Anterior cingulate cortex (tissue), 58 donors: ENCODE data around the gene SUSD3.
A peak's percentile ranks its signal among the peaks of the same experiment; 100 is the strongest.
"Not testable (repeated sequence)": the region's sequence is repeated elsewhere in the genome, so short reads cannot be mapped to it uniquely, and the experiment has no call there.

Source experiments
- DNase-seq, 58 donors: peaks; one replicate each; lab custom pipeline; 2025; lab: John Stamatoyannopoulos, UW

The SUSD3 gene

DNA sequence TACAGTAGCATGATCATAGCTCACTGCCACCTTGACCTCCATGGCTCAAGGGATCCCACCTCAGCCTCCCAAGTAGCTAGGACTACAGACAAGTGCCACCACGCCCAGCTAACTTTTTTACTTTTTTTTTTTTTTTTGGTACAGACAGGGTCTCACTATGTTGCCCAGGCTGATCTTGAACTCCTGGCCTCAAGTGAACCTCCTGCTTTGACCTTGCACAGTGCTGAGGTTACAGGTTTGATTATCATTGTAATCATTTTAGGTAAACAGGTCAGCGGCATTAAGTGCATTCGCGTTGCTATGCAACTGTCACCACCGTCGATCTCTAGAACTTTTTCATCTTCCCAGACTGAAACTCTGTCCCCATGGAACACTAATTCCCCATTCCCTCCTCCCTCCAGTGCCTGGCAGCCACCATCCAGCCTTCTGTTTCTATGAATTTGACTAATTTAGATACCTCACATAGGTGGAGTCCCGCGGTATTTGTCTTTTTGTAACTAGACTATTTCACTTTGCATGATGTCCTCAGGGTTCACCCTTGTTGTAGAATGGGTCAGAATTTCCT lies 31.7 kb downstream of the SUSD3 start:
- no peak for DNase-seq

DNA sequence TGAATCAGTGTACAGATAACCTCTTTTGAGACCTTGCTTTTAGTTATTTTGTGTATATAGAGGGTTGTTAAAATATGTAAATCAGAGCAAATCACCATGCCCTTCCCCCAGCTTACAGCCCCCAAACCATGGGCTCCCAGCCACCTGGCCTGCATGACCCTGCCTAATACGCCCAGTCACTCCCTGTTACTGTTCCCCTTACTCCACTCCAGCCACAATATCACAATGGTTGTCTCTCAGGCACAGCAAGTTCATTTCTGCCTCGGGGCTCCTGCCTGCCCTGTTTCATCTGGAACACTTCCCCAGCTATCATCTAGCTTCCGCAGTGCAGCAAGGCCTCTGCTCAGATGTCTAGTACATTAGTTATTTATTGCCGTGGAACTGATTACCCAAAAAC lies 32.6 kb downstream of the SUSD3 start:
- no peak for DNase-seq

GRCh38 chr9:93091453-93092081 lies 33.1 kb downstream of the SUSD3 start:
- DNase-seq, result peak in 7 of 58 donors; percentile 18 to 62 (median 27)

GRCh38 chr9:93092251-93092991 lies 33.9 kb downstream of the SUSD3 start:
- DNase-seq, result no peak

DNA sequence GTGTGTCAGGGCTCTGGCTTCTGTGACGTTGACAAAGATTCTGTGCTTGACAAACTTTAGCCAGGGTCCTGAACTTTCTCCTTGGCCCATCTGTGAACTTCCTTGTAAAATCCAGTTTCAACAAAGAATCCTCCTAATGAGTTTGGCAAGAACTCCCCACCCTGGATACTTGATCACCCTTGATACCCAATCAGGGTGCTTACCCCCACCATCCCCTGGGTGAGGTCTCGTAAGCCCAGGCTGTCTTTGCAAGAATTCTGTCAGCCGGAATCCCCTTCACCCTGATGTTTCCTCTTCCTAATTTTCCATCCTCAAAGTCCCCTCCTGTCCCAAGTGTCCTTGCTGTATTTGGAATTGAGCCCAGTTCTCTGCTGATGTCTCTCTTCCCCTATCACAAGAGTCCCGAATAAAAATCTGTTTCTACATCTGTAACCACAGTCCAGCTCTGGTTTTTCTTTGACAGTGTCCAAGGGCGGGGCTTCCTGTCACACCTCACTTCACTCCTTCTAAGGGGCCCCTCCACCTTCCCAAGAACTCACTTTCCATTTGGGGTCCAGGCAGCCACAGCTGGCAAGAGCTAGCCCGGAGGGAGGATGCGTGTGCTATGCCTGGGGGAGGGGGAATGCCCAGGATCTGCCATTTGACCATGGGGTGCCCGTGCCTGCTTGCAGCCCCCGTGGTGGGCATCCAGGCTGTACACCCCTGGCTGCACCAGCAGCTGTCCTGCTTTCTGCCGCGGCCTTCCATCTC lies 34.8 kb downstream of the SUSD3 start:
- DNase-seq, result peak in 1 of 58 donors; percentile 17

DNA sequence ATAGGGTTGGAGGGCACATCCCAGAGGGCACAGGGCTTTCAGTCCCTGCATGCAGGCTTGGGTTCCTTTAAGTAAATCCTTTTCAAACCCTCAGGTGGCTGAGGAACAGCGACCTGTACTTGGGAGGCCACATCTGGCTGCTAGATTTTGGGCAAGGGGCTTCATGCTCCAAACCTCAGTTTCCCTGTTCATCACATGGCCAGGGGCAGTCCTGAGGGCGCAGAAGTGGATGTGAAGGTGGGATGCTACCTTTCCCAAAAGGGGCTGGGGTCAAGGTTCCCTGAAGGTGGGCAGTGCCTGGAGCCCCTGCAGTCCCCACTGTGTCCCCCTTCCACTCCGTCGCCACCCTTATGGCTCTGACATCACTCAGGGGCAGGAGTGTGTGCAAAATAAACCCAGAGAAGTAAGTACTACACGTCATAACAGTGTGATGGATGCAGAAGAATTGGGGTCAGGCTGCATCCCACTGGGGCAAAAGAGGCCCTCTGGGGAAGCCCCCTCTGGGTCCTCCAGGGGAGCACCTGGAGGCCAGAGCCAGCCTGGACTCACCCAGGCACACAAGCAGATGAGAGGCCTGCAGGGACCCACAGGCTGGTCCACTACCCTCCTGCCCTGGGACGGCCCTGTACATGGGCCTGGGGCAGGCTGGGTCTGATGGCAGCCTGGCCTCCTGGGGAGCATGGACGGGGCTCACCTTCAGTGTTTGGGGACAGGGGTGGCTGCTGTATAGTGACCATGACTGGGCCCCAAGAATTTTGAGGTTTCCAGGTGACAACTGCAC lies 35.6 kb downstream of the SUSD3 start:
- DNase-seq, result no peak

GRCh38 chr9:93094658-93095204 lies 36.2 kb downstream of the SUSD3 start:
- DNase-seq, result peak in 36 of 58 donors; percentile 10 to 67 (median 40)

- peak; percentile 72 to 100 (median 99) for DNase-seq
Observed at GRCh38 chr9:93095205-93096130, 37.0 kb downstream of the SUSD3 start.

DNA sequence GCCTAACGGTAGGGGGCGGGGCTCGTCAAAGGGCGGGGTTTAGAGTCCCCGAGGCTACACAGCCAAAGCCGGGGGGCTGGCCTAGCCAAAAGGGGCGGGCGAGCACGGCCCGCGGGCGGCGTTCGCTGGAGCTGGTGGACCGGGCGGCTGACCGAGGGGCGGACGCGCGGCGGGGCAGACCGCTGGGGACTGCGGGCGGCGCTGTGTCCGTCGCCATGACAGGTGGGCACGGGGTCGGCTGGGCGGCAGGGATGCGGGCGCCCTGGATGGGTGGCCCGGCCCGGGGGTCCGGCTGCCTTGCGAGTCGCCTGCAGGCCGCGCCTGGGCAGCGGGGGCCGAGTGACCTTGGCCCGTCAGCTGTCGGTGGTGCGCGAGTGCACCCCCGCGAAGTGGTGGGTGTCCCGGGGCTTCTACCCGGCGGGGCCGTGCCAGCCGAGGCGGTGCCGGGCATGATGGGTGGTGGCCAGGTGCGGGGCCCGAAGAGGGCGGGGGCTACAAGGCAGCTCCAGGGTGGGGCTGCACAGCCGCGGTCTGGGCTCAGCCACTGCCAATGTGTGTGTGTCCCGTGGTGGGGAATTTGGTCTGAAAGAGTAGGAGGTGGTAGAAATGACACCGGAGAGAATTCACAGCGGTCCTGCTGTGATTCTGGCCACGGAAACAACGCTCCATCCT lies 37.8 kb downstream of the SUSD3 start, which contains the start of gene CARD19:
Gene CARD19, plus strand, starts transcription at position 87 of the 672 bp plus-strand sequence. Its CDS starts 129 bp downstream, at position 216.
- peak in 21 of 58 donors; percentile 35 to 76 (median 61) for DNase-seq

GRCh38 chr9:93096811-93097382 lies 38.4 kb downstream of the SUSD3 start:
- peak in 1 of 58 donors; percentile 55 for DNase-seq

DNA sequence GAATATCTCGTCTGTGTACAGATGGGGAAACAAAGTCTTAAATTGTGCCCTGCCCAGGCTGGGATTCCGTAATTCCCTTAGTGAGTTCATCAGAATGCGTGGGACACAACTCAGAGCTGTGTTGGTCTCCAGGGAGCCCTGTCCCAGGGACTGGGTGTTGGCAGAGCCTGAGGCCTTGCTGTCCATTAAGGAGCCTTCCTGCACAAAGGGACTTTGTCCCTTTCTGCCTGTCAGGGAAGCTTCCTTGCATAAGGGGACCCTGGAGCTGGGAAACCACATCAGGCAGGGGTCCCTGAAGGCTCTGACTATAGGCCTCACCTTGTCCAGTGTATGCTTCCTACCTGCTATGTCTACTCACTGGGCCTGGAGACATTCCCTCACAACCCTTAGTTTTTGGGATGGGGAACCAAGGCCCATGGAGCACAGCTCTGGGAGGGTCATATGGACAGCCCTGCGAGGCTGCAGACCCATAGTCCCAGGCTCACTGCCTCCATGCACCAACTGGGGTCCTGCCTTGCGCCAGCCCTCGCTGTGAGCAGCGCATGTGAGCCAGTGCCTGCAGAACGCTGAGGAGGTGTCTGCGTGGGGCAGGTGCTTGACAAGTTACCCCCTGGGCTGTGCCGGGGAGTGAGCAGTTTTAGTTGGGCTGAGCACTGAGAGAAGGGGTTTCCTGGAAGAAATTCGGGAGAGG lies 39.2 kb downstream of the SUSD3 start:
- peak in 38 of 58 donors; percentile 18 to 72 (median 39) for DNase-seq

DNA sequence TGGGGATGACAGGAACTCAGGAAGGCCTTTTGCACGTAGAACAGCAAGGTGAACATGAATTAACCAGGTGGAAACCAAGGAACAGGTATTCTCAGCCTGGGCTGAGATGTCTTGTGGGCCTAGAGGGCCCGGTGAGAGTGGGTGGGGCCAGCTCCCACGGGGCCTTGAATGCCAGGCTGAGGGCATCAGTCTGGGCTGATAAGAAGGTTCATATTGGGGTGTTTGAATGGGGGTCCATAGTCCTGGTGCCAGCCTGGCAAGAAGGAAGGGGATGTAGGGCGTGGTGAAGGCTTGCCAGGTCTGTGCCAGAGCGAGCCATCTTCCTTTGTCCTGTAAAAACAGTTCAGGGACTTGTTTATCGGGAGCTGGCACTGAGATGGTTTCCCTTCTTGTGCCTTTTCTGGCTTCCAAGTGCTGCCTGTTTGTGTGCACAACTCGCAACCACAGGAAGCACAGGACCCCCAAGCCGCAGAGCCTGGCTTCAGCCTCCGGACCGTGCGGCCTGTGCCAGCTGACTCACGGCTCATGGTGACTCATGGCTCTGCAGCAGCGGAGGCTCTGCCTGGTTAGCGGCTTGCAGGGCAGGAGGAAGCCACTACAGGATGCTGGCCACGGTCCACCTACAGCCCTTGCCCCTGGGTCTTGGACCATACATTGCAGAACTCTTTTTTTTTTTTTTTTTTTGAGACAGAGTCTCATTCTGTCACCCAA lies 39.9 kb downstream of the SUSD3 start:
- DNase-seq, result peak in 56 of 58 donors; percentile 23 to 93 (median 70)

DNA sequence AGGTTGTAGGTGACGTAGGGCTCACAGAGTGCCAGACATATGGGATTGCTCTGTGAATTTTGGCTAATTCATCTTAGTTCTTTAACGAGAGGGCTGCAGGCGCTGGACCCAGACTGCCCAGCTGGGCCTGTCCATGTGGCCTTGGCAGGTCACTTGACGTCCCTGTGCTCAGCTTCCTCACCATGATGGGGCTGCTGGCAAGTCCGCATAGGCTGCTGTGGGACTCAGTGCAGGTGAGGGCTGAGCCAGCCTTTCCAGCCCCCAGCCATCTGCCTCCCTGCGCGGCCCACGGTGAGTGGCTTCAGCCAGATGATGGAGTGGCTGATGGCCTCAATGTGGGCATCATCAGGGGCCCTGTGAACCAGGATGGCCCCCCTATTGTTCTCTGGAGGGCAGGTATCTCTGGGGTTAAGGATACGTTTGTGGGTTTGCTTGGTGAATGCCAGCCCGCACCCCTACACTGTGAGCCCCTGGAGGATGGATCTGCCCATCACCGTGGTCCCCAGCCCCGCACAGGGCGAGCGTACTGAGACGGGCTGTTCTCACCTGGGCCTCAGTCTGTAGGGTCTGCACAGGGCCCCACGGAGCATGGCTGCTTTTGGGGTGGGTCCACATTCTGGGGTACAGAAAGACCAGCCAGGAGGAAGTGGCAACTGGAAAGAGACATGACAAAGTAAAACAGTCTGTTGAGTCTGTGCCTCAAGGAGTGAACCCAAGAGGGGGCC lies 41.2 kb downstream of the SUSD3 start:
- DNase-seq, result no peak

GRCh38 chr9:93100276-93100636 lies 41.8 kb downstream of the SUSD3 start:
- no peak for DNase-seq

- not testable (repeated sequence) for DNase-seq
Observed at GRCh38 chr9:93101086-93101485, 42.6 kb downstream of the SUSD3 start.

DNA sequence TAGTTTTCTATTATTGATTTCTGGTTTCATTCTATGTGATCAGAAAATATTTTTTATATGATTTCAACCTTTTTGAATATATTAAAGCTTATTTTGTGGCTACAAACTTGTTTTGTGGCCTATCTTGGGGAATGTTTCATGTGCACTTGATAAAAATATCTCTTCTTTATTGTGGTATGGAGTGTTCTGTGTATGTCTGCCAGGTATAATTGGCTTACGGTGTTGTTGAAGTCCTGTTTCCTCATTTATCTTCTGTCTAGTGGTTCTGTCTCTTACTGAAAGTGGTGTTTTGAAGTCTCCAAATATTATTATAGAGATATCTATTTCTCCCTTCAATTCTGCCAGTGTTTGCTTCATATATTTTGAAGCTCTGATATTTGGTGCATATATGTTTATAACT lies 47.1 kb downstream of the SUSD3 start:
- DNase-seq, result no peak
